ENCODE data around the gene RAB31.

RAB31 gene

DNA sequence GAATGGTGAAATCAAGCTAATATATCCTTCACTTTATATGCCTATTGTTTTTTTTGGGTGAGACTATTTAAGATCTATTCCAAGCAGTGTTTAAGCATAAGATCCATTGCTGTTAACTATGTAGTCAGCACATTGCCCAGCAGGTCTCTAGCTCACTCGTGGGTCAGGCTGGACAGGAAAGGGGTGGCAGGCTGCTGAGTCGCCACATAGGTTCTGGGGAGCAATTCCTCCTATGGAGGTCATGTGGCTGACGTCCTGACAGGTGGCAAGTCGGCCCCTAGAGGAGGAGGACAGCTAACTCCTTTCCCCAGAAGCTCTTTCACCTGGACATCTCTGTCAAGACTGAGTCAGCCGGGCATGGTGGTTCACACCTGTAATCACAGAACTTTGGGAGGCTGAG lies 13.9 kb upstream of the RAB31 start:
- DNase-seq: no peak

DNA sequence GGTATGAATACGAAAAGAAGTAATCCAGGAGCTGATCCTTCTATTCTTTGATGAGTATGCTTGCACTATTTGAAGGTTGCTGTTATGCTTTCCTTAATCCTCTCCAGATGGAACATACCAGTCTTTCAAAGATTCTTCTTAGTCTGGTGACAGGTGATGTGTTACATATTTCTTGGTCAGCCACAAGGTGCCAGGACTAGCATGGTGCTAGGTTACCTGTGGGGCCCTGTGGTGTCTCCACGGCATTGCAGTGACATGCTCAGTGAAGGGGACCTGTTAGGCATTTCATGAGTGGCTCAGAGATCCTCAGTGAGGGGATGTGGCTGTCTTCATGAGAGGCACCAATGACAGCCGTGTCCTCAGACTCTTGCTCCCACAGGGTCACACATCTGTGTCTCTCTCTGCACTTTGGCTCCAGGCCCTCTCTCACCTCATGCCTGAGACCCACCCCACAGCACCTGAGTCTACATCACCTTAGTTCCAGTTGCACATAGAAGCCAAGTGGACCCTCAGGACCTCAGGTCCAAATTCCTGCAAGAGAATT lies 13.1 kb upstream of the RAB31 start:
- no peak for DNase-seq

DNA sequence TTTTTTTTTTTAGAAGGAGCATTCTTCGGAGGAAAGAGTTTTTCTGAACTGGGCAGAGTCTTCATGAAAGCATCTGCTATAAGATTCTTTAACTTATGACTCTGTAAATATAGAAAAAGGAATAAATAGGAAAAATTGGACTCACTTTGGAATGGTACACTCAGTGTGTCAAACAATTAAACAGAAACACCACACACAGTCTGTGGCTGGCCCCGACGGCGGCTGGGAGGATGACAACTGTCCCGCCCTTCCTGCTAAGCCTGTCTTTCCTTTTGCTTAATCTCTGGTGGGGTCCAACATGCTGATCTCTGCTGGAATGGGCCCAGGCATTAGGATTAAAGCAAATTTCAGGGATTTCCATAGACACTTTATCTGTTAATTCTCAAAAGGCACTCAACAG lies 12.5 kb upstream of the RAB31 start:
- DNase-seq: no peak

DNA sequence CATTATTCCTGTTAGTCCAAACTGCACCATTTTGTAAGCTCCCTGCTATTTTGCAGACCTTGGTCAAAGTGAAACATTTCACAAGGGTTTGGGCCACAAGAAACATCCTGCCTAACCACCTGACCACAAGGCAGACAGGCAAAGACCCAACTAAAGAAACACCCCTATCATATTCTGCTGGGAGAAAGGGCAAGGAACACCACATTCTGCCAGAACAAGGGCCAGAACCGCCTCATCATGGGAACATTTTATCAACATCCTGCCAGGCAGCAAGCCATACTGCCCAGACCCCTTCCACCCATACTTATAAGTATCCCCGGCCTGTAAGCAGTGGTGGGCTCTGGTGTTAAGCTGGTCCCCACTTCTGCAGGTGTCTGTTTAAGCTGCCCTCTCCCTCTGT lies 12.0 kb upstream of the RAB31 start:
- no peak for DNase-seq

DNA sequence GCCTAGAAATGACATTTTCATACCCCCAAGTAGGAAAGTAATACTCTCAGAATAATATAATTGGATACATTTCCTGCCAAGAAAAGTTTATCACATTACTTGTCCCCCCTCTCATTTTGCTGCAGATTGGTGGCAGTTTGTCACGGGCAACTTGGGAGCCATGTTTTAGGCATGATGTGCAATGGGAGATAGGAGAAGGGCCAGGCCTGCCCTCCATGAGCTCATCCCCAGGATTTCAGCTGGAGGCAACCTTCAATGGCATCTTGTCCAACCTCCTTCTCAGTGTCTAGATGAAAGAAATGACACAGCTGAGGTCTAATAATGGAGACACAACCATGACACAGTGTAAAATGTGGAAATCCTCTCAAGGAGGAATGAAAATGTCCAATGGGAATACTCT lies 11.4 kb upstream of the RAB31 start:
- DNase-seq: no peak

DNA sequence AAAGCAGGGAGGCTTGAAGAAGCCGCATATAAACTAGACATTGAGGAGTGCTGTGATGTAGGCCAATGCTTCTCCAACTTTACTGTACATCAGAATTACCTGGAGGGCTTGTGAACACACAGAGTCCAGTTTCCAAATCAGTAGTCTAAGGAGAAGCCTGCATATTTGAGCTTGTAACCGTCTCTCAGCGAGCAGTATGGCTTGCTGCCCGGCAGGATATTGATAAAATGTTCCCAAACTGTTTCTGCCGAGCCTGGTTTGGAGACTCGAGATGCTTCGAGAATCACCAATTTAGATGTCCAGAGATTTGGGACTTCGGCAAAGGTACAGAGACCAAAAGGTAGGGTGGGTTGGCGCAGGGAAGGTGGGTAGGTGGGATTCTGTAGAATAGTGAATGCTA lies 11.0 kb upstream of the RAB31 start:
- DNase-seq: no peak

DNA sequence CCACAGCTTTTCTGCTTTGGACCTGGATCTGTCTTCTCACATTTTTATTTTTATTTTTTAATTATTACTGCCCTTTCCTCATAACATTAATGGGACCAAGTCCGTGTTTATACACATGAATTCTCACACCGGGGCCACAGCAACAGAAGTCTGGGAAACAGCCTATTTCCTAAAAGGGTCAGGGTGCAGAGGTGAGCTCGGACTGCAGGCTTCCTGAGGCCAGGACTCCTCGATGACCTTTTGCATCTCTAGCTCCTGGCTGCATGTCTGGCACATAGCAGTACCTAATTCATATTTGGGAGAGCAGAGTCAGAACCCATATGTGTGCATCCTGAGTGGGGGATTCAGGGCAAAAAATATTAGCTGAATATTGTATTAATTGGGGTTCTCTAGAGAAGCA lies 9.6 kb upstream of the RAB31 start:
- no peak for DNase-seq

DNA sequence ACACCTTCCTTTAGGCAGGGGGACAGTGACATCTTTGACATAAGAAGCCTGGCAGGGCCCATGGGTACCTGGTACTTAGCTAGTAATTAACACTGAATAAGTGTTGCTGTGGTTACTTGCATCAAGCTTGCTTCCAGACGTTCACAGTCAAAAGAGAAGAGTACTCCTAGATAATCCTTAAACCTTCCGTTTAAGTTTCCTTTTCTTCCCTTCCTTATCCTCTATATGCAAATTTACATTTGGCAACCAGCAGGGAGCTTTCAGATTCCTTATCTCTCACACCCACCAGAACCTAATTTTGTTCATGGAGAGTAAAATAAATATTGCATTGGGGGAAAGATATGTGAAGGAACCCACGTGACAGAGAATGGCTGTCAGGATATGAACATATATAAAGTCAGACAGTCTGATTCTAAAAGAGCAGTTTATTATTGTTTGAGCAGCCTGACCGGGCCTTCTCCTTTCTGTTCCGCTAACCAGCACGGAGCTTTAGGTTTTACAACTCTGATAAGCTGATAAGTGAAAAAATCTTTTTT lies 7.8 kb upstream of the RAB31 start:
- no peak for DNase-seq

DNA sequence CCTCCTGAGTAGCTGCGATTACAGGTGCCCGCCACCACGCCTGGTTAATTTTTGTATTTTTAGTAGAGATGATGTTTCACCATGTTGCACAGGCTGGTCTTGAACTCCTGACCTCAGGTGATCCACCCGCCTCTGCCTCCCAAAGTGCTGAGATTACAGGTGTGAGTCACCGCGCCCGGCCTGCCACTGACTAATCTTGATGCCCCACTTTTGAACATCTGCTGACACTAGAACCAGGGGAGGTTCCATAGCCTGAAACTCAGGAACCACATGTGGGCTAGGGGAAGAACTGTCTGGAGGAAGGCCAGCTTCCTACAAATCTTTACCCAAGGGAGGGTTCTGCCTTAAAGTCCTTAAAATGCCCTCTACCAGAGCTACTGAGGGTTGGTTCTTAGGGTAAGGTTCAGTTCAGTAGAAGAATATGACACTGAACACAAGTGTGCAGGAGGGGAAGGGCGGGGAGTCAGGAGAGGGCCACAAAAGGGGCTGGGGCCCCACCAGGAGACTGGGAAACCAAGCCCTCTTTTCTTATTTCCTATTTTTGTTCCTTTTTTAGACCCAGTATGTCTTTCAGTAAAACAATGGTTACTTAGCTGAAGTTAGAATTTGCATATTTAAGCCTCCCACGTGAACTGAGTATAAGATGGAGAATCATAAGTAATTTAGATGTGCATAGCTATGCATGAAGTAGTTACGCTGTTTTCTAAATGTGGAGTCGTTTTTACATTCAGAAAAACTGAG lies 6.3 kb upstream of the RAB31 start:
- DNase-seq: no peak

DNA sequence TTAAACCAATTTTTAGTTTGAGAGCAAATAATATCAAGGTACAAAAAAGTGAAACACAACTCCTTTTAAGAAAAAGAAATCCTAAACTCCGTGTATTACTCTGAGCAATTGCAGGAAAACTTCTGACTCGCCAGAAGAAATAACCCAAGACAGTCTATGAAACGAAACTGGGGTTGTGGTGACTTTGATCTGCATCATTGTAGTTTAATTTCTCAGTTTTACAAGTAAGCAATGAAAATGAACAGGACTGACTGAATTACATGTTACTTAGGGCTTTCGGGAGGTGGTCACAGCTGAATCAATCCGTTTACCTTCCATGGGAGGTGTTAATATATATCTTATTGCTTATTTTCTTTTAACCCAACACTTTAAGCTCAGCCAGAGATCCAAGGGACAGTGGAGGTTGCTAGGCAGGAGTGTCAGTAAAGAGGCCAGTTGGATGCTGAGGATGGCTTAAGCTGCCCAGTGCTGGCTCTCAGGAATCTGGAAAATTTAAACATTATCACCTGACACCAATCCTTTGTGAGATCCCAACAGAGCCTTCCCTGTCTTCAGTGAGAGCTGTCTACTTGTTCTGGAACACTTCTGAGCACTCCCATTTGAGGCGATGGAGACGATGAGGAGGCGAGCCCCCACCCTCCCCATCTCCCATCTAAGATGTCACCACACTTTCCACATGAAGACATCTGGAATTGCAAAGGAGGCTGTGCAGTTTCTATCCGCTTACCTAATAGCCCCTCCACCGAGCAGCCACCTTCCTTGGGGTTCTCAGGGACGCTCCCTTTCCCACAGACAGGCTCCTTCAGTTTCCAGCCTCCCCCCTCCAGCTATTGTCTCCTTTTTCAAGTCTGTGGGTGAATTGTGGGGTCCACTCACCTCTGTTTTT lies 3.6 kb upstream of the RAB31 start:
- DNase-seq: no peak

DNA sequence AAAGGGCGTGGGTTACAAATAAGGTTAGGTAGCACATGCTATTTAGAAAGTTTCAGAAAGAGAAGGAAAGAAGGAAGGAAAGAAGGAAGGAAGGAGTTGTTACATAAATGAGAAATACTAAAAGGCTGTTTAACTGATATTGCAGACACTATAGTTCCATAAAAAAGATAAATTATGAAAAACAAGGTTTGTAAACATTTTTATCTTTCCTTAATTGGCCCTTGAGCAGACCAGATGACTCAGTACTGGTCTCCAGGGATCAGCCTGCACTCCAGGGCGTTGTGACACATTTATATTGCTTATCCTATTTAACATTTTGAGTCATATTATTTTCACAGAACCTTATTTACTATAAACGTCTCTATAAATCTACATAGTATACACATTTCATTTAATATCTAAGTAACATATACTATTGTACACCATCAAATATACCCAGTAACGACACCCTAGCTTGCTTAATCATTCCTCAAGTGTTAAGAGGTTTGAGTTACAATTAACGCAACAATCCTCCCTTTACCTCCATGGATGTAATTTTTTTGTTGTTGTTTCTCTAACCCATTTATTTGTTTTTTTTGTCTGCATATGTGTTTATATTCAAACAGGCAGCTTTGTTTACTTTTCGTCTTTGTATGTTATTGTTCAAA lies 2.8 kb upstream of the RAB31 start:
- DNase-seq: no peak

DNA sequence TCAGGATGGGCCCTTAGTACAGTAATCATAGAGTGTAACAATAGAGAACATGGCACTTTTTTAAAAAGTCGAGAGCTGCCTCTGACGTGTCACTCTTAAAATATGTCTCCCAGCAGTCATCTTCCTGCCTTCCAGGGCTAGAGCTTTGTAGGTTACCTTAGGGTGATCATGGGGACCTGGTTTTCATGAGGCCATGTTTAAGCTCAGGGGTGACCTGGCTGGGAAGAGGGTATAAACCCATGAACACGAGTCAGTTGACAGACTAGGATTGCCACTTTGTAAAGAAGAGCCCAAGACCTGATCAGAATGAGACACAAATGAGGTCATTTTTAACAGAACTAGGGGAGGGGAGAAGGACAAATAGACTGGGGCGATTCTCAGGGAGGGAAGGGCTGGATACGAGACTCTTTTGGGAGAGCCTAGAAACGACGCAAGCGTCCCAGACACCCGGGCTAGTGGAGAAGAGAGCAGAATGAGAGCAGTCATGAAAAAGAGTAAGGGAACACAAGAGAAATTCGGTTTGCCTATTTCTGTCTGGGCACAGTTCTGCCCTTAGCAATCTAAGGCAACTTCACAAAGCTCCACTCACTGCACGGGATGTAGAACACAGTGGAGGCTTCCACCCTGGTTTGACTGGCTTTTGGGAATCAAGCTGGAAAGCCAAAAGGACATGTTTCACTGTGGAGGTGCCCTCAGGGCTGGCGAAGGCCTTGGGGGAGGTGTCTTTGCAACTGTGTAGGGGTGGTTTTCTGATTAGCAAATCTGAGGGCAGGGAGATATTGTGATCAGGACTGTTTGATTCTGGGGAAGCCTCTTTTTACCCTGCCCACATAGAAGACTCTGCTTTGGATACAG lies 1.8 kb upstream of the RAB31 start:
- no peak for DNase-seq

DNA sequence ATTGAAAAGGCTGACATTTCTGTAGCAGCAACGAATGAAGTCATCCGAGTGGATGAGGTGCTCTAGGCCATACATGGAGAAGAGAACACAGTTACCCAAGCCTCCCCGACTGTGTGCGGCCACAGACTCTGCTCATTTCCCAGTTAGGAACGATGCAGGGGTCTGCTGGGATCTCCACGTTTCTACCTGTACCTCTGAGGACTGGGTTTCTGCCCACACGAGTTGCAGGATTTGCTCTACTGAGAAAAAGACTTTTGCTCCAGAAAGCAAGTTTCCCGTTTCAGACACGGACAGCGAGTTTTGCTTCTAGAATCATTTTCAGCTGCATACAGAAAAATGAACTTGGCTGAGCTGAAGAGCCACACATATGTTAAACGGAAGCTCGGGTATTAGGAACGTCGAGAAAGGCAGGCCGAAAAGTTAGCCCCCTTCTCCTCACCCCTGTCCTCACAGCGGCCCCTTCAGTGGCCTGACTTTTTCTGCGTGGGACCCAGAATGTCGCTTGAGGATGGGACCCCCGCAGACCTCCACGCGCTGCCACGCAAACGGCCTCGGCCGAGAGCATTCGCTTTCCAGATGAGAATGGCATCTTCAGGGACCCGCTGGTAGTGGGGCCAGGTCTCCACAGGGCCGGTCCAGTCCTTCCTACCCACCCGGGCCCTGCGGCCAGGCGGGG lies 582 bp upstream of the RAB31 start:
- no peak for DNase-seq

DNA sequence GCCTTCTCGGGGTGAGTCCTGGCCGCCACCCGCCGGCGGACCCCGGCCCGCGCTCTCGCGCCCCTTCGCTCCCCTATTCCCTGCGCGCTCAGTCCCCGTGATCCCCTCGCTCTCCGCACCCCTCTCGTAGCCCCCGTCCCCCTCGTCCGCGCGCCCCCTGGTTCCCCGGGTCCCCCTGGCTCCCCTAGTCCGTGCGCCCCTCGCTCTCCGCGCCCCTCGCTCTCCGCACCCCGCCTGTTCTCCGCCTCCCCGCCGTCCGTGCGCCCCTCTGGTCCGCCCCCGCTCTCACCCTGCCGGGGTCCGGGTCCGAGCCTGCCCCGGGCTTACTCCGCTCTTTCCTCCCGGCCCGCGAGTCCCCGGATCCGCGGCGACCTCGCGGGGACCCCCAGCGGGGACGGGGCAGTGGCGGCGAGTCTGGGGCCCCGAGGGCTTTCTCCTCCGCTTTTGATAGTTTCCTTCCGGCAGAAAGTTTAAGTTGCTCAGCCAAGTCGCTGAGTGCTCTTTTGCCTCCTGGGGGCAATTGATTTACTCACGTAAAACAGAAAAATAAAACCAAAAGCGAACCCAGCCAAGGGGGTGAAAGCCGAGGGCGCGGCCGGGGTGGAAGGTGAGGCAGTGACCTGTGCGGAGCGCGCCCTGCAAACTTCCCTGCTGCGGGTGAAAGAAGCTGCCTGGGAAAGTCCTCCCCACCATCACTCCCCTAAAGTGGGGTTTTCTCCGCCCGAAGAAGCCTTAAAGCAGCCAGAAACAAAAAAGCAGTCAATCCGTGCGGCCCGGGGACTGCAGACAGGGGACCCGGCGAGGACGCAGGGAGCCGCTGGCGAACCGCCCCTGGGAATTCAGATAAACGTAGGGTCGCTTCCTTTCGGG lies 568 bp downstream of the RAB31 start:
- no peak for DNase-seq

DNA sequence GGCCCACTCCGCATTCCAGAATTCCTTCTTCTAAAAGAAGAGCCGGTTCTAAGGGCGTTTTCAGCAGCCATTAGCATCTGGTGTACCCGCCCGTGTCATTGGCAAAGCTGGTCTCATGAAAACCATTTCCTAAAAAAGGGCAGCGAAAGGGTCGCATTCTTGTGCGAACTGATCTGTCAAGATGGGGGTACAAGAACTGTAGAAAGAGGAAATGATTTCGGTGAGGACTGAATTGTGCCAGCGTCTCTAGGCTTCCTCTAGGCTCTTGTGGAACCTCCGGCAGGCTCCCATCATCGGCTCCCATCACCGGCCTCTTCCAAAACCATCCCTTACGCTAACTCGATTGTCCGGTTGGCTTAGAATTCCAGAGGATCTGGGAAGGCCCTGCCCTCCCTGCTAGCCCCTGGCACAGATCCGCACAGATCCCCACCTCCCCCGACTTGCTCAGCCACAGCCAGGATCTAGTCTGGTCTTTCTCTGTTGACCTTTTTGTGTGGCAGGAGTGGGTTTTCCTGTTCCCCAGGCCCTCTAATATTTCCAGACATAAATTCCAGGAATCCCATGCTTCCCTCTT lies 1.3 kb downstream of the RAB31 start:
- no peak for DNase-seq

DNA sequence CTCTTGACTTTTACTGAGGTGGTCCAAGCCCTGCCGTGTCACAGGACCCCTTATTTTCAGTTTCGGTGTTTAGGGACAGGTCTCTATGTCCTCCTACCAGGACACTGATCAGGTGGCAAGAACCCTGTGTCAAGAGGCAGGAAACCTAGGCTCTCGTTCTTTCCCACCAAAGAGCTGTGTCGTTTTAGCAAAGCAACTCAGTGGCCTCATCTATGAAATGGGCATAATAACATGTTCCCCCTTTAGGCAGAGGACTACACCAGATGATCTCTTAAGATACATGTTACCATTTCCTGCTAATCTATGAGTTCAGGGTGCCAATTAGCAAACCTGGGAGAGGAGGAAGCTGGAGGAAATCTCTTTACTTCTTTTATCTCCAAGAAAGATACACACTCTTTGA lies 1.9 kb downstream of the RAB31 start:
- DNase-seq: no peak

DNA sequence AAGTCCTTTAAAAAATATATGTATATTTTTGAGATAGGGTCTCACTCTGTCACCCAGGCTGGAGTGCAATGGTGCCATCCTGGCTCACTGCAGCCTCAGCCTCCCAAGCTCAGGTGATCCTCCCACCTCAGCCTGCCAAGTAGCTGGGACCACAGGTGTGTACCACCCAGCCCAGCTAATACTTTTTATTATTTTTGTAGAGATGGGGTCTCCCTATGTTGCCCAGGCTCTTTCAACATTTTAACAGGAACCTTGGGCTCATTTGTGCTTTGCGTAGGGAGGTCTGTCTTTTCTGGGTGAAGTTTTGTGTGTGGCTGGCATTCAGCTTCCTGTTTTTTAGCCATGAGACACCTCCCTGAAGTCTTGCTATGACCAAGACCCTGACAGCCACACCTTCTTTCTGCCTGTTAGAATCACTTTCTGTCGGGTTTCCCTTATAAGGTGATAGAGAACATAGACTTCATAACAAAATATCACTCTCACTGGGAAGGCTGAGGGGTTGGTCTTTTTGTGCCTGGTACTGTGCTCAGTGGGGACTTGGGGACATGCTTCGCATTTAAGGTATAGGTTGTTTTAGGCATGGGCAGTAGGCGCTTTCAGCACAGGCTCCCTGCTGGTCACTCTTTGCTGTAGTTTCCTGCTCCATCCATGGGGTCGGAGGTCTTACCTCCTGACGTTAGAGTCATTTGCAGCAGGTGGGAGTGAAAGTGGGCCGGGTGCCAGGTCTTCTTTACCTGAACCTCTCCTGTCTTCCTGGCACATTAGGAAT lies 3.4 kb downstream of the RAB31 start:
- DNase-seq: no peak

DNA sequence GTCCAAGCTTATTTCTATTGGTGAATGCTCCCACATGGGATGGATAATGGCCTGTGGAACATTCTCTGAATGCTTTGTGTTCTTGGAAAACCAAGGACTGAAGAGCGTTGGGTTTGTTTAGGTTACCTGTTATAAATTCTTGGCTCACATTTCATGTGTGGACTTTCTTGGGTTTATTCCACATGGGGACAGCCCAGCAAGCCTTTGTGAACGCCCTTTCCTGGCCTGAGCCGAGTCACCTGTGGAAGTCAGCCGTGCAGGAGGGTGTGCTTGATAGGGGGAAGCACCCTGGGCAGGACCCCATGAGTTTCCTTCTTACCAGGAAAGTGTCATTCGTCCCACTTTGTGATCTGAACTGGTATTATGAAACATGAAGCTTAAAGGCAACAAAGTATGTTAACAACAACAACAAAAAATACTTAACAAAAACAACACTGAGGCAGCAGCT lies 4.1 kb downstream of the RAB31 start:
- no peak for DNase-seq

DNA sequence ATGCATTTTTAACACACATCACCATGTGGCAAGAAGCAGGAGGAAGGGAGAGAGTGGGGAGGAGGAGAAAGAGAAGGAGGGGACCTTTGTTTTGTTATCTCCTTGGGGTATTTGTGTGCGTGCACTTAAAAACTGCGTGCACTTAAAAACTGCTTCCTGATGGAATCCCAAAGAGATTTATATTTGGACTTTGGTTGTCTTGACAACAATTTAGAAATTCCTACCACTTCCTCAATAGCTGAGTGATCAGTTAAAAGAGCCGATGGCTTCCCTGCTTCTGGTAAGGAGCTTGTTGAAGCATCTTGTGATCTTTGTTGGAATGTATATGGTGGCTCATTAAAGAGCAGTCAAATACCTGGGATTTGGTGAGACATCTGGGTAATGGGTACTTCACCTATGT lies 4.5 kb downstream of the RAB31 start:
- DNase-seq: no peak

All from SHP77 (cell line).